ENCODE results near the gene TTLL7.
A peak's percentile ranks its signal among the peaks of the same experiment; 100 is the strongest.
"Not testable (repeated sequence)": the region's sequence is repeated elsewhere in the genome, so short reads cannot be mapped to it uniquely, and the experiment has no call there.

Gene TTLL7

DNA sequence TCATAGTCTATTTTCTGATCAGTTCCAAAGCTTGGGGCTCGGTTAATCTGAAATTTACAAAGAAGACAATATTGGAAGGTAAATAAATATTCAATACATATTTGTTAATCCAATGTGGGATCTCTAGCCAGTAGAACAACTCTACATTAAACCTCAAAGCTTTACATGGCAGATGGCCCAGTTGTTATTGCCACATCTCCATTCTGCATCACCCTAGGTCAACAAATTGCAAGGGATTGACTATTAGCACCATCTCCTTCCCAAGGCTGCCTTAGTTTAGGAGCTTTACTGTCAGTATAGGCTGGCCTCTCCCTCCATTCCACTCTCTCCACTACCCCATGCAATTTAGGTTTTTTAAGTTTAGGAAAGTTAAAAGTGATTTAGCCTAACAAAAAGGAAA lies 69.7 kb downstream of the TTLL7 start:
- peak; percentile 49 for DNase-seq (ENCODE audit: low read depth)

DNA sequence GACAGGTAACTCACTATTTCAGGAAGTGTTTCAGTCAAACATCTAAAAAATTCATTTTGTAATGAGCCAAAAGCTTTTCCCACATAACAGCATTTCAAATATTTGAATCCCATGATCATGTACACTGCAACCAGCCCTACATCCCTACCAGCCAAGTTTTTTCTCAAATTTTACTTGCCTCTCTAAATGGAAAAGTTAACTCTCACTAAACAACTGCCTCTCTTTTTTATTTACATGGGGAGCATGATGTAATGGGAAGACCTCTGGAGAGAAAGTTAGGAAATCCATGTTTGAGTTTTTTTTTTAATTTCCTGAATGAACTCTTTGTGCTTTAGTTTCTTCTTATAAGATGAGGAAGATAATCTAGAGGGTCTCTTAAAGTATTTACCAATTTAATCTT lies 70.5 kb downstream of the TTLL7 start:
- no peak for DNase-seq (ENCODE audit: low read depth)

DNA sequence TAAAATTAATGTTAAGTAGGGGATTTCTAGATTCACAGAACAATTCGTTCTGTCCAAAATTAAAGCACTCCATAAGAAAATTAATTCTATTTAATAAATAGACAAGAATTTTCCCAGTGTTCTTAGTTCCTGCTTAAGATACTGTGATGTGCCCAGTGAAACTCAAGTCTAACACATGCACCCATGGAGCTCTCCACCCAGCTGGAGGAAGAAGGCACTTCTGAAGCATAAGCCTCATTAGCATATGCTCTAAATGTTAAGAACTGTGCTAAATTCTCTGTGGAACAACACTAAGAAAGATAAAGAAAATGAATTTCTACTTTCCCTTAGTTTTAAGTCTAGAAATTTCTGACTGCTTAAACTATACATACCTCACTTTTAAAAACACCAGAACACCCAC lies 71.2 kb downstream of the TTLL7 start:
- no peak for DNase-seq (ENCODE audit: low read depth)

DNA sequence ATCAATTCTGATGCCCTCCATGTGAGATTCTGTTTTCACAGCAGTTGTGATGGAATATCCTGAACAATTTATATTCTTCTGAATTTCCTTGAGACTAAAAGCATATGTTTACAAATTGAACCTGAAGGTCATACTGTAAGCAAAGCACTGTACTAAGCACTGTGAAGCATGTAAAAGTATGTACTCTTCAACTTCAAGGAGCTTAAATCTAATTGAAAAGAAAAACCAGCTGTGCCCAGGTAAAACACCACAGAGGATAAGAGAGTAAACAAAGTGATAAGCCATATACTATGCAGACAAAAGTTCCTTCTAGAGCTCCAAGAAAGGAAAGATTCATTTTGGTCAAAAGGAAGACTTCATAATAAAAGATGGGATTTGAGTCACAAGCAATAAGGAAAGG lies 71.9 kb downstream of the TTLL7 start:
- DNase-seq (ENCODE audit: low read depth) = no peak

DNA sequence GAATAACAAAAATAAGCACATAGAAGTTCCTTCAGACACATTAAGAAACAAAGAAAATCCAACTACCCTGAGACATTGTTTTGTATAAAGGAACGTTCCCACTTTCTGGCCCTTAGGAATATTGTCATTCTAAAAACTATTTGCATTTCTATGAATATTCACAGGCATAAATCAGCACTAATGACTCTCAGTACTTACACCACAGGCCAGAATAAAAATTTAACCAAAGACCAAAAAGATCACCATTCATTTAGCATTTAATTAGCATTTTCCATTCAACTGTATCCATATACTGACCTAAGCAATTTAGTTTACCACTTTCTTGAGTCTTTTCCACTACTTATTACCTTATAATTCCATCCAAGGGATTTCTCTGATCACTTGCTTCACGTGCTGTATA lies 75.4 kb downstream of the TTLL7 start:
- no peak for DNase-seq (ENCODE audit: low read depth)

DNA sequence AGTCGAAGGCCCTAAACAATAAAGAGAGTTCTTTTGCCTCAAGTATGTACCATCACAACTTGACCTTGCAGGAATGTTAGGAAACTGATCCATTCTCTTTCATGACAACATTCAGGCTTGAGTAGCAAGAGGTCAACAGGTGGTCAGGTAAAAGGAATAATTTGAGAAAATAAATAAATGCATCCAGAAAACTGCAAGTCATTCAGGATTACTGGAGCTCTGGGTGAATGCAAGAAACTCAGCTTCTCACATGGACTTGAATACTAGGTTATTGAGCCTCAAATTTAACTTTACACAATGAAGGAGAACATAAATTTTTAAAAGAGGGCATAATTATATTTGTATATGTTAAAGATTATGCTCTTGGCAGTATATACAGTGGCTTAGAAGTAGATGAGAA lies 76.5 kb downstream of the TTLL7 start:
- no peak for DNase-seq (ENCODE audit: low read depth)

DNA sequence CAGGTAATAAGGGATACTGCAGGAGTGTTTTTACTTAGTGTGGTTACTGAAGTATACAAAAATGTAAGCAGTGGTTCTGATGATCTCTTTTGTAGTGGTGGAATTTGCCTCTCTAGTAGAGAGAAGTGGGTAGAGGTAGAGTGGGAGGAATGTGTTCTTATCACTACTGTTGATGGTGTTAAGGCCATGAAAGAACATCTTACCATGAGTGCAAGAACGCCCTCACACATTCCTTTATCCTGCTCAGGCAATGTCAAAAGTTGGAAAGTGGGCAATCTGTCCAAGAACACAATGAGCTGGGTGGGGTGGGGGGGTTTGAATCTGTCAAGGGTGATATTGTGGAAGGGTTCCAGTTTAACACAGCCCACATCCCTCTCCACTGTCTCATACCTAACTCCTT lies 78.6 kb downstream of the TTLL7 start:
- no peak for DNase-seq (ENCODE audit: low read depth)

DNA sequence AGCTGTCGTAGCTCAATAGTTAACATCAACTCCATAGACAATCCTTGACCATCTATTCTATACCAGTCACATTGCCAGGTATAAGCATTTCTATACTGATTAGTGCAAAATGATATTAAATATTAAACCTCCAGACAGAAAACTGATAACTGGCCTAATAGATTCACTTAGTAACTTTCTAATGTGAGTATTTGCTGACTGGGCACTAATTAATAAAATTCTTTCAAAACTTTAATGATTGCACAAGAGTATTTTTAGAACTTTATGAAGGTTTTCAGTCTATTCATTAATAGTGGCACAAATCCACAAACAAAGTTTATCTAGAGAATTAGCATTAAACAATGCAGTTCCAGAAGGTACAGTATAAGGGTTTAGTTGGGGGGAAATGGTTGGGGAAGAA lies 79.1 kb downstream of the TTLL7 start:
- no peak for DNase-seq (ENCODE audit: low read depth)

DNA sequence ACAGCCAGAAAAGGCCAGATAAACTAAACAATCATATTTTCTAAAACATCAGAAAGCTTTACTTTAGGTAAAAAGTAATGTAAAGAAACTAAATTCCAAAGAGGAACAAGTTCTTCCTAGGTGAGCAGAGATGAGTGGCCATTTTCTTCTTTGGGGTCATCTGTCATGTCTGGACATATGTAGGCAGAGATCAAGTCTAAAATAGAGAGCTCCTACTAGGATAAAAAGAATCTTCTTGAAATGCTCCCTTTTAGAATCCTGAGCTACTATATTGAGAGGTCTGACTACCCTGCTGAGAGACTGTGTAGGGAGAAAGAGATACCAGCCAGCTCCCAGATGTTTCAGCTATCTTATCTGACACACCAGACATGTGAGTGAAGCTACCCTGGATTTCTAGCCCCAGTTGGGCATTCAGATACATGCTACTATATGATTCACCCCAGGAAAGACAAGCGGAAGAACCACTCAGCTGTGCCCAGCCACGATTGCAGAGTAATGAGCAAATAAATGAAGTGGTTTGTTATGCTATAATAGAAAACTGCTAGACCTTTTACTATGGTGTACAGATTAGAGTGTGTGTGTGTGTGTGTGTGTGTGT lies 80.1 kb downstream of the TTLL7 start:
- DNase-seq (ENCODE audit: low read depth) = no peak

DNA sequence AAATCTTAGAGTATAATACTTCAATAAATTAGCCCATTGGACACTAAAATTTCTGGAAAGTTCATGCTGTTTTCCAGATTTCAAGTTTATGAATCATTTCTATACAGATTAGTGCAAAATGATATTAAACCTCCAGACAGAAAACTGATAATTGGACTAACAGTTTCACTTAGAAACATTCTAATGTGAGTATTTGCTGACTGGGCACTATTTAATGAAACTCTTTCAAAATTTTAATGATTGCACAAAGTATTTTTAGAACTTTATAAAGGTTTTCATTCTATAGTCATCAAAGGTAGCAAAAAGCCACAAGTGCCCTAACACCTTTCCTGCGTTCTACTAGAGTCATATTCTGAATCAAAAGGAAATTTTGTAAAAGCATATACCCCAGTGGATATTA lies 81.0 kb downstream of the TTLL7 start:
- no peak for DNase-seq (ENCODE audit: low read depth)

DNA sequence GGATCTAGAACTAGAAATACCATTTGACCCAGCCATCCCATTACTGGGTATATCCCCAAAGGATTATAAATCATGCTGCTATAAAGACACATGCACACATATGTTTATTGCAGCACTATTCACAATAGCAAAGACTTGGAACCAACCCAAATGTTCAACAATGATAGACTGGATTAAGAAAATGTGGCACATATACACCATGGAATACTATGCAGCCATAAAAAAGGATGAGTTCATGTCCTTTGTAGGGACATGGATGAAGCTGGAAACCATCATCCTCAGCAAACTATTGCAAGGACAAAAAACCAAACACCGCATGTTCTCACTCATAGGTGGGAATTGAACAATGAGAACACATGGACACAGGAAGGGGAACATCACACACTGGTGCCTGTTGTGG lies 82.8 kb downstream of the TTLL7 start:
- DNase-seq (ENCODE audit: low read depth) = not testable (repeated sequence)

DNA sequence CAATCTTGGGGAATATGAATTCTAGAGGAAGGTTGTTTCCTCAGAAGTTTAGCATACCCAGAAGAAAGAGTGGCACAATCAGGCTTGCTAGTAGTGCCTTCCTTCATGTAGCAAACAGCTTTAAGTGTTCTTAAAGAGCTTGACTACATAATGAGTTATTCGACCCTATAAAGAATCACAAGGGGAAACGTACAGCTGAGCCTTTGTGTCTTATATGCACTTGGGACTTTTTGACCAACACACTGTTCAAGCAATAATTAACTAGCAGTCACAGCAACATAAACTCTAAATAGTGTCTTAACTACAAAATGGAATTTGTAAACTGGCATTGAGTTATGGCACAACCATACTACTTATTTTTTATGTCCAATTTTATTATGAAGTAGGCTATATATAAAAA lies 86.1 kb downstream of the TTLL7 start:
- no peak for DNase-seq (ENCODE audit: low read depth)

DNA sequence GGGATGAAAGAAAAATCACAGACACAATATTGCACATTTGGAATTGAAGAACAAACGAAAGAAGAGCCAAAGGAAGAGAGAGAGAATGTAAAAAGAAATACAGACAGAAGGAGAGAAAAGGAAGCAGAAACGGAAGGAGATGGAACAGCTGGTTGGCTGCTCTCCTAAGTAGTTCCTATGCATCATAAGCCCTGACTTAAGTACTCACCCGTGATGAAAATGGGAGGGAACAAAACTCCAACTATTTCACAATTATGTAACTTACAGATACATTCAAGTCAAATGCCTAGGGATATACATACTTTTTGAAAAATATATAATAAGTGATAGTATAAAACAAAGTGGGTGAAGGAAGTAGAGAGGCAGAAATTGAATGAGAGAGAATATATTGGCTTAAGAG lies 88.5 kb downstream of the TTLL7 start:
- no peak for DNase-seq (ENCODE audit: low read depth)

DNA sequence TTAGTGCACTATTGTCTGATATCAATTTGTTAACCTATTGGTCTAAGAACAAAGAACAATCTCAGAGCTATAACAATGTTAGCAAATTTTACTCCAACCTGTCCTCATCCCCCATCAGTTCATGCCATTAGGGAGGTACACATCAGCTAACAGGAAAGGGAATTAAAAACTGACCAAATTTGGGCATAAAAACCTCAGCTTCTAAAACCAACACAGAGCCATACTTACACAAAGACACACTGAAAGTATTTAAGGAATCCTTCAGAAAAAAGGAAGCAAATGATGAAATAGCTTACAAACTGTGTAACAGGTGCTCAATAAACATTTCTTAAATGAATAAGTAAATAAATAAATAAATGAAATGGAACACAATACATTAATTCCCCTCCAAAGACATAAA lies 89.2 kb downstream of the TTLL7 start:
- DNase-seq (ENCODE audit: low read depth) = no peak

DNA sequence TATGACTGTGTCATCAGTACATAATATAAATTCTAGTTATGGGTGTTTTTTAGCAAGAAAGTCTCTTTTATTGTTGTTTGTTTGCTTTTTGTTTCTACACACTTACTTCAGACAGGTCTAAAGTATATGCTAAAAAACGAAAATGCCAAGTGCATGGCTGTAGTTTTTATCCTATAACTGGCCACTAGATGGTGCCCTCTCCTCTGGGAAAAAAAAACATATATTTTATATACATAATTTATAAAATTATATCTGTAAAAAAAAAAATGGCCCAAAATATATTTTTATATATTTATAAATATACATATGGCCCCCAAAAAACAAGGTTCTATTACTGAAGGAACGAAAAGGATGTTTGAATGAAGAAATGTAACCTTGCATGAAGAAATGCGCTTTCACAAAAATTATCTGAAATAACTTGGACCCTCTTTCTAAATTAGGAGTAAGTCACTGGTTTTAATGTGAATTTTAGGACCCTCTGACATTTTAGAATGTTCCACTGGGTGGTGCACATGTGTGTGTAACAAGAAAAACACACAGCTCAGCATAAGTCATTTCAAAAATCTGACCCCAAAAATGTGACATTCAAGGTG lies 93.5 kb downstream of the TTLL7 start:
- DNase-seq (ENCODE audit: low read depth) = no peak

DNA sequence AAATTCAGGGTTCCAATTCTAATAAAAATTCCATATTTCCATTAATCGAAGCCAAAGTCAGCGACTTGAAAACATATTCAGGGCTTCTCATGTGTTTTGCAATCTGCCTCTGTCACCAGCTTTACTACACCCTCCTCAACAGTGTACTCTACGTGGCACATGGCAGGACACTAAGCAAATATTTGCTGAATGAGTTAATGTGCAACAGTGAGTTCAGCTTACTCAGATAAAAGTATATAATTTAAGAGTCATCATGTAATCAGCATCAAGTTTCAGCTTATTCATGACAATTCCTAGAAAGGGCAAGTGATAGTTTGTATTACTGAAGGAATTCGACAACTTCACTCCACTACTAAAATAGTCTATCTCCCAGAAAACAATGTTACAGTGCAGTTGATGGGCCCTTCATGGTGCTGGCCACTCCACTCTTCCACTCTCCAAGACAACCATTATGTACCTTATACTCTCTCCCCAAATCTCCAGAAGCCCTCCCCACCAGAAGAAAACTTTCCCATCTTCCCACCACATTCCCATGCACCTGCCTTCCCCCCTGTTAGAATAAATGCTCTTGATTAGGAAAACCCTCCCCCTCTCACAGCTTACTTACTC lies 97.3 kb downstream of the TTLL7 start:
- DNase-seq (ENCODE audit: low read depth) = peak; percentile 4

DNA sequence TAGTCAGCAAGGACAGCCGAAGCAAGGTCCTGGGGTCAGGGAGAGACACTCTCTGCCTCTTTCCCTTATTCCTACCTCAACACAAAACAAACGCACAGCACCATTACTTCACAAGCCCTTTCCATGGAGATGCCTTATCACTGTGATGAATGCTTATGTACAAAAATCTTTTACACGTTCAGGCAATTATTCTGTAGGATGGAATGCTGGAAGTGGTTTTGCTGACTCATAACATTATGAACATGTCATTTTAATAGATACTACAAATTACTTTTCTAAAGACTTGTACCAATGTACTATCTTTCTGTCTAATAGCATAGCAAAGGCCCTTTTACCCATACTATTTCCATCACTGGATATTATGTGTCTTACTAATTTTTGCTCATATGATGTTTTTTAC lies 98.4 kb downstream of the TTLL7 start:
- DNase-seq (ENCODE audit: low read depth) = no peak

DNA sequence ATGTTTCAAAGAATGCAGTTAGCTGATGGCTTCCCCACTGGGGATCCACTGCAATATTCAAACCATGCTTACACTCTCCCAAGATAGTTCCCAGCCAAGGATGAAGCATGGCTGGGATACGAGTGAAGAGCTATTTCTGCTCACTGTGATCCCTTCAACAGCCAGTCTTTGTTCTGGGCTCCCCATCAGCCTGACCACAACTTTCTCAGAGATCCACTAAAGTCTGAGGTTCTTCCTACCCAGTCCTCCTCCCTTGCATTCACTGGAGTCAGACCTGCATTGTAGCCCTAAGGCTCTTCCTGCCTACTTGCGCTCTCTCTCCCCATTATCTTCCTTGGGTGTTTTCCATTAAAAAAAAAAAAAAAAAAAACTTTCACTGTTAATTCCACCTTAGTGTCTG lies 101.4 kb downstream of the TTLL7 start:
- DNase-seq (ENCODE audit: low read depth) = no peak

DNA sequence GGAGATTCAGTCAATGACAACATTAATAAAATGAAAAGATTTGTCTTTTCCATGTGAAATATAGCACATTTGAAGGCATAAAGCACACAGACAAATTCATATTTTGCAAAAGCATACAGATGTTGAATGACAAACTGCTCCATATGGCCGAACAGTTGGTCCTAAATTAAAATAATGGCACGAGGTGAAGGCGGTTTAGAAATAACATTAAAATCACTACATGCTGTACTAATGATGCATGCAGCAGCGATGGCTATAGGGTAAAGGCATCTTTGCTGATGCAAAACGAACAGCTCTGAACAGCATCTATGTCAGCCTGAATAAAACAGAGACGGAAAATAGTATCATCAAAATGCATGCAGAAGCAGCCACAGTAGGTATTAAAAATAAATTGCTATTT lies 102.6 kb downstream of the TTLL7 start:
- no peak for DNase-seq (ENCODE audit: low read depth)

DNA sequence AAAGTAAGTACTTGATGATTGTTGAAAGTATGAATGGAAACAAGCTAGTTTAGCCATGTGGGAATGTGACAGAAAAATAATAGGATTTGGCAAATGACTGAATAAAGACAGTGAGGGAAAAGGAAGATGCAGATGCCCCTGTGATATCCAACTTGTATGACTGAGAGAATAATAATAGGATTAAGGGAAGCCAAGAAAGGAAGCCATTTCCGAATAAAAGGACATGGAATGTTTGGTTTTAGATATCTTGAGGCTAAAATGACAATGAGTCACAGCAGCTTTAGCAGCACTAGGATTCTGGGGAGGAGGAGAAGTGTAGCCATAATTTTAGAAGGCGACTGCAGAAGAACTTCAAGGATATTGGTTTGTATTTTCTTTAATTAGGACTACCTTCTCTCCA lies 109.2 kb downstream of the TTLL7 start:
- DNase-seq (ENCODE audit: low read depth) = no peak

DNA sequence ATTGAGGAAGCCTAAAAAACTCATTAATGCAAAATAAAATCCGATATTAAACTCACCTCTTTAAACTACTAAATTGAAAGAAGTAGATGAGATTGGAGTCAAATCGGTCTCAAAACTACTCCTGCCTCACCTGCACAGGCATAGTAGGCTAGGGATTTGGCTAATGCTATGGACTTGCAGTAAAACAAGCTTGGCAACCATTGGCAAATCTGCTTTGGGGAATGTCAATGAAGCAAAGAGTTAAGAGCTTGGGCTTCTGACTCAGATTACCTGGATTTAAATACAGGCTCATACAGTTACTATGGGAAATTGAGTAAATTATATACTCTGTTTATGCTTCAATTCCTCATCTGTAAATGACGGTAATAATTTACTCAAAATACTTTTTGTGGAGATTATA lies 111.4 kb downstream of the TTLL7 start:
- DNase-seq (ENCODE audit: low read depth) = no peak

DNA sequence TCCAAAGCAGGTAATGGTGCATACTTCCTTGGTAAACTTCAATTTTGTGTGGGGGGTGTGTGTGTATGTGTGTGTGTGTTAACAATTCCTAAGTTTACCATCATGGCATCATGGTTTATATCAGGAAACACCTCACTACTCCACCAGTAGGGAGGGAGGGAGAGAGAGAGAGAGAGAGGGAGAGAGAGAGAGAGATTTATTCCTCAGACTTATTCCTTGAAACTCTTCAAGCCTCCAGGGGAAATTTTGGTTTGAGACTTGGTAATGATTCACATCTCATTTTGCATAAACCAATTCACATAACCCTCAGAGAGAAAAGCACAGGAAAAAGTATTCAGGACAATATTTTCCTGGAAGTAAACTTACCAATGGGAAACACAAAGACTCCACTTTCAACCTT lies 115.0 kb downstream of the TTLL7 start:
- no peak for DNase-seq (ENCODE audit: low read depth)

DNA sequence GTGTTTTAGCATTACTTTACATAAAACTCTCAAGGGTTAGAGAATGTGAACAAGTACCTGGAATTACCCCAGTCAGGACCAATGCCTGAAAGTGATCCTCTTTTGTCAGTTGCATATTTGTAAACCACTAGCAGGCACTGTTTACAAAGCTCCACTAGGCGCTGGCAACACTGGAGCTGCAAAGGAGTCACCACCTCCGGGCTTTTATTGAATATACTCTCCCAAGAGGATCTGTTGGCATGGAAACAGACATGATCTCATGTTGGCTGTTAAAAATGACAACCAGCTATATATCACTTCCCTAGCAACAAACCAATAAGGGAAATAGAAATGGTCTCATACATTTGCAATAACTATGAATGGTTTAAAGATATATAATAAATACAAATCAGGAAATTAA lies 116.0 kb downstream of the TTLL7 start:
- peak; percentile 44 for DNase-seq (ENCODE audit: low read depth)

DNA sequence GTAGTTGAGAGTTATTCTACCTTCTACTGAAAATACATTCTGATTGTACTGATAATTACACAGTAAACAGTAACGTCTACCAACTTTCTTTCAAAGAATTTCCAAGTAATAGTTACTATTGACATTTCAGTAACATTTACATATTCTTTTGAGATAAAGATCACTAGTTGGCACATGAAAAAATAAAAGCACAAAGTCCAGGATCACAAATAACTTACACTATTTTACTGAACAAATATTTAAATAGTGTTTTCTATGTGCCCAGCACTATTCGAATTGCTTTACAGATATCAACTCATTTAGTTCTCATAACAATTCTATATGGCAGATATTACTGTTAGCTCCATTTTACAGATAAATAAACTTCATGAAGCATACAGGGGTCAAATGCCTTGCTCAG lies 126.4 kb downstream of the TTLL7 start:
- no peak for DNase-seq (ENCODE audit: low read depth)
